Stimulated activated CD8-positive, alpha-beta memory T cell treated with anti-CD3 and anti-CD28 coated beads, Interleukin-4, amount 100 ng/mL, for 4 hours (primary cell): ENCODE data around the gene ASB7.
A peak's percentile ranks its signal among the peaks of the same experiment; 100 is the strongest.

Source experiments
- DNase-seq, 2 donors: peaks; one replicate each; pipeline ENCODE4 v3.0.0-alpha.2; 2020; ENCODE audit warnings: low read depth in 2 of 2, low spot score in 1 of 2

ASB7 gene

DNA sequence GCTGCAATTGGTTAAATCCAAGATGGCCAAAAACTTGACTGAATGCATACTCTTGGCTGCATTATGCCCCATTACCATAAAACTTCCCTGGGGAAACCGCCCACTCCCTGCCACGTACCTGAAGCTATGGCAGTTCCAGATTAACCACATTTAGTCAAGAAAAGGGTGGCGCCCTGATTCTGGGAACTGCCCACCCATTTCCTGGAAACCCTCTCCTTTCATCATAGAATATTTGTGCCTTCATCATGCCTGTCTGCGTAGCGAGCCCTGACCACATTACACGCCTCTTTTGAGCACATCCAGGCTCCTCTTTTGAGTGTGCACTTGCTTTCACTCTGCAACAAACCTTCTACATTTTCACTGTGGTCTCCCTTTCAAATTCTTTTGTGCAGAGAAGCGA, 5.6 kb upstream of the ASB7 start:
- DNase-seq: peak; percentile 89 to 98

- DNase-seq: no peak
These were observed 4.5 kb upstream of the ASB7 start for GRCh38 chr15:100597862-100598261.

DNA sequence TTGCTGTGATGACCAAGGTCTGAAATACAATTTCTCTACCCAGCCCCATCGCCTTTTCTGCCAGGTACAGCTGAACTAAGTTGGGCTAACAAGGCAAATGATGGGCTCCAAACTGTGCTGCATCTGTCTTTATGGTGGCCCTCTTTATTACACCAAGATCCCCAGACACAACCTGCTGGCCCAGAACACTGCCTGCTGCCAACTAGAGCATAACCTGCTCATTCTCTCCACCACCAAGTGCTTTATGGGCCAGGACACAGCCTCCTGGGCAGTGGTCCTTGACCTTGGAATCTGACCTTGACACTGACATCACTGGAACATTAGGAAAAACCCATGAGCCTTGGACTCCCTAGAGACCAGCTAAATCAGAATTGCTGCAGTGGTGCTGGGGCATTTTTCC, 3.7 kb upstream of the ASB7 start:
- DNase-seq: no peak

- DNase-seq: peak; percentile 17 to 26
These were observed 1.2 kb upstream of the ASB7 start for GRCh38 chr15:100601163-100601562.

DNA sequence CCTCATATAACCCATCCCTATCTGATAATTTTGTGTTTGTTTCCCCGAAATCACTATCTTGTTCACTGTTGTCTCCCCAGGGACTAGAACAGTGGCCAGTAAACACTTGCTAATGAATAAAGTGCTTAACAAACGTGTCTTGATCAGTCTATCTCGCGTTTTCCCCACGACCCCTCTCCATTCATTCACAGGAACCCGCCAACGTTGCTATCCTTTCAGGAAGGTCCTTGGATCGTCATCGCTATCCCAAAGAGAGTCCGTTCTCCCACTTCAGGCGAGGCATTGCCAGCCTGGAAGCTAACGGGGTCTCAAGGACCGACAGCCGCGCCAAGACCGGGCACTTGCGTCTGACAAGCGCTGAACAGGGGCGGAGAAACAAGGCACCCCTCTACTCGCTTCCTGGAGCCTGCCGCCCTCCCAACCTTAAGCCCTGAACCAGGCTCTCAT, 749 bp upstream of the ASB7 start:
- DNase-seq: no peak

GRCh38 chr15:100602823-100603393, 519 bp downstream of the ASB7 start:
- DNase-seq: no peak

DNA sequence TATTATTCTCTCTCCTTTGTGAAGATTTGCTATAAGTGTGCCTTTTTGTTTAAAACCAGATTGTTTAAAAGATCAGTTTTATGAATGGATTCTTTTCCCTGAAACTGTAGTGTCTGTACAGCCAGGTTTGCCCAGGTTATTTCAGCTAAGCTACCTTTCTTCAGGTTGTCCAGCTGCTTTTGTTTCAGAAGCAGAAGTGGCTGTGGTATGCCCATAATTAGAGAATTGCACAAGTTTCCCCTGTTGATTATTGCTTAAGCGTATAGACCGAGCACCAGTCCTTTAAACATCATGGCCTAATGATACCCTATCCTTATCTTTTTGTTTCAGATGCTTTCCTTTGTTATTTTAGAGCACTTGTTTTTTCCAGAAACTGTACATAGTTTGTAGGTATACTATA, 10.2 kb downstream of the ASB7 start:
- DNase-seq: no peak

- no peak for DNase-seq
These were observed 10.8 kb downstream of the ASB7 start for GRCh38 chr15:100613208-100613607.

DNA sequence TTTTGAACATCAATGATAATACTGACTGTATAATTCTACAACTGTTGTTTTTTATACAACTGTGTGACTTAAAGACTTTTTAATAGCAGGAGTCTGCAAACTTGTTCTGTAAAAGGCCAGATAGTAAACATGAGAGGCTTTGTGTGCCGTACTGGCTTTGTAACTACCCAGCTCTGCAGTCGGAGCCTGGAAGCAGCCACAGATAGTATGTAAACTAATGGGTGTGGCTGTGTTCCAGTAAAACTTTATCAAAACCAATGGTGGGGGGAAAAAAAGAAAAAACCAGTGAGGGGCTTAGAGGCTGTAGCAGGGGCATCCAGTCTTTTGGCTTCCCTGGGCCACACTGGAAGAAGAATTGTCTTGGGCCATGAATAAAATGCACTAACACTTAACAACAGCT, 11.9 kb downstream of the ASB7 start:
- DNase-seq: no peak

- DNase-seq: no peak
These were observed 12.5 kb downstream of the ASB7 start for GRCh38 chr15:100614918-100615317.

GRCh38 chr15:100615801-100616200, 13.4 kb downstream of the ASB7 start:
- DNase-seq: no peak

DNA sequence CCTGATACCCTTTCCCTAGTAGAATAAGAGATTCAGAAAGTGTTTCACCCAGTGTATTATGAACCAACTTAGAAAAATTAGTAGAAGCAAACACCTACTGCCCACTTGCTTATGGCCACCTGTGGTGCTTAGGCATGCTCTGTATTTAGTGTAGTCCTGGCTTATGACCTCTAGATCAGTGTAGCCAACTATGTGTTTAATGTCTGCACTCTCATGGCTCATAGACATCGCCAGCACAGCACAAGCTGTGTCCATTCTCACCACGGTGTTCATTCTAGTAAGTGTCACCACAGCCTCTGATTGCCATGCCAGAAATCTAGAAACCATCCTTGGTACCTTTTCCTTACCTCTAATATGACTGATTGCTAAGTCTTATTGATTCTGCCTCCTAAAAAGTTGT, 14.3 kb downstream of the ASB7 start:
- no peak for DNase-seq

DNA sequence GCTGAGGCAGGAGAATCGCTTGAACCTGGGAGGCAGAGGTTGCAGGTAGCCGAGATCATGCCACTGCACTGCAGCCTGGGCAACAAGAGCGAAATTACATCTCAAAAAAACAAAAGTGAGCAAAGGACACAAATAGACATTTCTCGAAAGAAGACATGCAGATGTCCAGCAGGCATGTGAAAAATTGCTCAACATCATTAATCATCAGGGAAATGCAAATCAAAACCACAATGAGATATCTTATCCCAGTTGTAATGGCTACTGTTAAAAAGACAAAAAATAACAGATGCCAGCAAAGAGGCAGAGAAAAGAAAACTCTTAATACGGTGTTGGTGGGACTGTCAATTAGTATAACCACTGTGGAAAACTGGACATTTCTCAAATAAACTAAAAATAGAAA, 20.9 kb downstream of the ASB7 start:
- no peak for DNase-seq

GRCh38 chr15:100627789-100628395, 25.5 kb downstream of the ASB7 start:
- peak; percentile 23 to 31 for DNase-seq

GRCh38 chr15:100628746-100629145, 26.4 kb downstream of the ASB7 start:
- no peak for DNase-seq

DNA sequence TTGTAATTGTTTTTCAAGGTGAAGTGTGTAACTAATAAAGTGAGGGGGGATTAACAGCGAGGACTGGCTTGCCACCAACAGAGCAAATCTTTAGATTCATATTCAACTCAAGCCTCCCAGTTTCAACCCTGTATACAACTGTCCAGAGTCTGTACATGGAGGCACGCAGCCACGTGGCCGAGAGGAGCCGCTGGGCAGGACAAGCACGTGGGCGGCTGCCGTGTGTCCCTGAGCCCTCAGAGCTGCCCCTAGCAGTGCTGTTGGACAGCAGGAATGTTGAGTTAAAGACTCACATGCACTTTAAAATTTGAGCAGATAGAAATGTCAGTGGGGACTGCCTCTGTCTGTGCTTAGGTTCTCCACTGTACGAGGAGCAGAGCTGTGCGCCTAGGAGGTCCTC, 29.4 kb downstream of the ASB7 start:
- DNase-seq: no peak

- DNase-seq: no peak
These were observed 31.3 kb downstream of the ASB7 start for GRCh38 chr15:100633763-100634075.

DNA sequence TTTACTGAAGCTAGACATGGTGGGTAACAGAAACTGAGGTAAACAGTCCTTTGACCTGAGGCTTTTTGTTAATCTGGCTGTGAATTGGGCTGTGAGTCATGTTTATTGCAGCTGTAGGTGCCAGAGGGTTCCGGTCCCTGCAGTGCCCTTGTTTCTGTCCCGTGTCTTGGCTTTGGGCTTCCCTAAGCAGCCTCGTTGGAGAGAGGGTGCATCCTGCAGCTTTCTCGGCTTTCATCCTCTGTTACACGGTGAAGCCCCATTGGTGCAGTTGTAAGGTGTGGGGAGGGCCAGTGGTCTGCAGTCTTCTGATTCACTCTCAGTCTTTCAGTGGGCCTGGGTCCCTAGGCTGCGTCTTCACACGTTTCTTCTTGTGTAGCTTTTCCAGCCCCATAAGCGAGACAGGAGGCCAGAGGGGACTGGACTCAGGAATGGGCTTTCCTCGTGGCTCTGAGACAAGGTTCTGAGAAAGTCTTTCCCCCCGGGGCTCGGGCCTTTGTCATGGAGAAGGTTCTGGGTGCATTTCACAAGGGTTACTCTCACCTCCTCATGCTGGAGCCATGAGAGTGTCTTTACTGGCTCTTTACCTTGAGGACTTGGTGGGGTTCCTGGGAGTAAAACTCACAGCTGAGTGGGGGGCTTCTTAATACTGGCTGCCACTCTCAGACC, 33.1 kb downstream of the ASB7 start:
- DNase-seq: no peak

GRCh38 chr15:100638177-100638730, 35.9 kb downstream of the ASB7 start:
- no peak for DNase-seq

- DNase-seq: no peak
These were observed 40.0 kb downstream of the ASB7 start for GRCh38 chr15:100642213-100642949.

DNA sequence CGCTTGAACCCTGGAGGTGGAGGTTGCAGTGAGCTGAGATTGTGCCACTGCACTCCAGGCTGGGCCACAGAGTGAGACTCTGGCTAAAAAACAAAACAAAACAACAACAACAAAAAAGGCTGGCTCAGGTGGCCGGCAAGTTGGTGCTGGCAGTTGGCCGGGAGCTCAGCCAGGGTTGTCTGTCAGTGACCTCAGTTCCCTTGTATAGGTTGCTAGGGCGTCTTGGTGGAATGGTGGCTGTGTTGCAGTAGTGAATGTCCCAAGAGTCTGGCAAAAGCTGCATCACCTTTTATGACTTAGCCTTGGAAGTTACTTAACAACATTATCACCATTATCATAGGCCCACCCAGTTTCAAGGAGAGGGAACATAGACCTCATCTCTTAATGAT, 40.6 kb downstream of the ASB7 start:
- DNase-seq: no peak

GRCh38 chr15:100645671-100646070, 43.3 kb downstream of the ASB7 start:
- DNase-seq: no peak
